ENCODE measurements around the gene BNIP1. TPM values are rescaled to one million over a fixed set of nuclear protein-coding genes. Genes with fewer than 3 reads are reported as not detected.

BNIP1 gene
- polyA plus RNA-seq, 1 donor: 14.2 TPM

DNA sequence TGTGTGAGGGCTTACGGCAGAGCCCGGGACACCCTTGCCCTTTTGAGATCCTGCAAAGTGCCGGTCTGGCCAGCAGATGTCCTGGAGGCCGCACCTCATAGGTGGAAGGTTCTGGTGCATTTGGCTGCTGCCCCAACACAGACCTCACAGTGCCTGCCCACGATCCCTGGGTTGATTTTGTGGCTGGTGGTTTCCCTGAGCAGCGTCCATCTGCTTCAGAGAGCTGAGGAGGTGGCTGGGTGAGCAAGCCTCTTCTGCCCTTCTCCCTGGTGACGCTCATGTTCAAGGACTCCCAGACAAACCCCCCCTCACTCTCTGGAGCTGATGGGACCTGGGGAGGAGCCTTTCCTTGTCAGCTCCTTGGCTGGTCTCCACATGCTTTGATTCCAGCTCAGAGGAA lies 18.9 kb downstream of the BNIP1 start:
- no peak for DNase-seq

DNA sequence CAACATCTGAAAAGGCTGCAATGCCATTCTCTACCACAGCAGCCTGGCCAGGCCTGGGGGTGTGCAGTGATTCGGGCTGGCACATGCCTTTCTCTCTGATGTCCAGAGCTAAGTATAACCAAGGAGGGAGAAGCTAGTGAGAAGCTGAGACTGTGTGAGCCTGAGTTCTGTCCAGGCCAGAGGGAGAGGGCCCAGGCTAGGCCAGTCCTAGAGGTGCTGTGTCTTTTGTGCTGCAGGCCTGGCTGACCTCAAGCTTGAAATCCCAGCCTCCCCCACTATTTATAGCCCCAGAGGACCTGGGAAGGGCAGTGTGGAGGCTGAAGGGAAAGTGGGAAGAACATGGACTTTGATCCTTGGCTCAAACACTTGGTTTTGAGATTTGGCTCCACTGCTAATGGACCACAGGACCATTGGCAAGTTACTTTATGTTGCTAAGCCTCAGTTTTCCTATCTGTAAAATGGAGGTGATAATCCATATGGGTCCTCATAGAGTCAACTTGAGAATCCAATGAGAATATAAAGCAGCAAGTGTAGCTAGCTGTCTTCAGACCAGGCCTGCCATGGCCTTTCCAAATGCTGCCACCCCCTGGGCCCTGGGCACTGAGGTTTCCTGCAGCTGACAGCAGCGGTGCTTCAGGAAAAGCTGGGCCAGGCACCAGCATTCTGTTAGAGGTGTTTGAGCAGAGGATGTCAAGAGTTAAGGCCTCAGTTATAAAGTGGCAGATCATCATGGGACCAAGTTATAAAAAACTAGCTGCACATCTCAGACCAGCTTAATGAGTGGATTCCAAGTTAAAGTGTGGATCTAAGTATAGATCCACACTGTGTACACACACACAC lies 21.1 kb downstream of the BNIP1 start:
- no peak for DNase-seq

- DNase-seq: no peak
Measured at GRCh38 chr5:173172166-173172565, 27.8 kb downstream of the BNIP1 start.

DNA sequence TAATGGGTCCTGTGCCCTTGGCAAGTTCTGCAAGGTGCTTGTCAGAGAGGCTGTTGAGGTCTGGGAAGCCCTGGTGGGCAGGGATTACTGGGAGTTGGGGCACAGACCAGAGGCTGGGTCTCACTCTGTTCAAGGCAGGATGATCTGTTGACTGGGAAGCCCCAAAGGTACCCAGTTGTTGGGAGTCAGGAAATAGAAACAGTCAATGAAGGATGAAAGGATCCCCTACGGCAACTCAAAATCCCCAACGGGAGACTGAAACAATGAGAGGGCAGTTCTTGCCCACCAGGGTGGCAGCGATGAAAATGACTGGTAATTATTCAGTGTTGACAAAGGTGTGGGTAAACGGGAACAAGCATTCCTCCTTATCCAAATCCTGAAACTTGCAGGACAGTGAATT lies 31.2 kb downstream of the BNIP1 start:
- no peak for DNase-seq

- DNase-seq: no peak
Measured at GRCh38 chr5:173178369-173178910, 34.1 kb downstream of the BNIP1 start.

DNA sequence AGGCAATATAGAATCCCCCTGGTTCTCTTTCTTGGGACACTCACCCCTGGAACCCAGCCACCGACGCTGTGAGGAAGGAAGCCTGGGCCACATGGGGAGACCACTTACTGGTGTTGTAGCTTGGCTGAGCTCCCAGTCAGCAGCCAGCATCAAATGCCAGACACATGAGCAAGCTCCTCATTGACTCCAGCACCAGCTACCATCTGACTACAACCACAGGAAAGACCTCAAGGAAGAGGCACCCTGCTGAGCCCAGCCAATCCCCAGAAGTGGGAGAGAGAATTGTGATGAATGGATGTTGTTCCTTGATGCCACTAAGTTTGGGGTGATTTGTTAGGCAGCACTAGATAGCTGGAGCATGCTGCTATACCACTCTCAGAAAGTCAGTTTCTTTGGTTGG lies 36.0 kb downstream of the BNIP1 start:
- DNase-seq: no peak

DNA sequence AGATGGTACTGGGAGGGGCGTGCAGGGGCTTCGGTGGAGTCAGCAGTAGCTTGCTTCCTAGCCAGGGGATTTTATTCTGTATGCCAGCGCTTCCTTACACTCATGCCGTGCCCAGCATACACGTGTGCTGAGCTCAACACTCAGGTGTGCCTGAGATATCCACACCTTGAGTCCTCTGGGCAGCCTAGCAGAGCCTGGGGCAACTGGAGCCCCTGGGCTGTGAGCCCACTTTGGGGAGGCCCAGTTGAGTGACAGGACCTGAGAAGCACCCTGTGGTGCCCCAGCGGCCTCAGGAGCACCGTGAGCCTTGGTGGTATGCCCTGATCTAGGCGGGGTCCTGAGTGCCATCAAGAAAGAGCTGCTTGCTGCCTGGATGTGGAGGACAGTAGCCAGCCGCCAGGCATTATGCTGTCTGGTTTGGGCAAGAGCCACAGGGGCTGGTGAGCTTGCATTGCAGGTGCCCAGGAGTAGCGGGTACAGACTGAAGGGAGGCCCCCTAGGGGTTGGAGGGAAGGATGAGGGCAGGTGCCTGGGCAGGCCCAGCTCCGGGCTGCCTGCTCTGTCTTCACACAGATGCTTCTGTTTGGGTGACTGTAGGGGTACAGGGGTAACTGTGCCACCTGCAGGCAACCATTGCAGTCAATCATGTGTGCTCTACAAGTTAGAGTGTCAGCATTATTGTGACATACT lies 42.9 kb downstream of the BNIP1 start:
- DNase-seq: no peak

DNA sequence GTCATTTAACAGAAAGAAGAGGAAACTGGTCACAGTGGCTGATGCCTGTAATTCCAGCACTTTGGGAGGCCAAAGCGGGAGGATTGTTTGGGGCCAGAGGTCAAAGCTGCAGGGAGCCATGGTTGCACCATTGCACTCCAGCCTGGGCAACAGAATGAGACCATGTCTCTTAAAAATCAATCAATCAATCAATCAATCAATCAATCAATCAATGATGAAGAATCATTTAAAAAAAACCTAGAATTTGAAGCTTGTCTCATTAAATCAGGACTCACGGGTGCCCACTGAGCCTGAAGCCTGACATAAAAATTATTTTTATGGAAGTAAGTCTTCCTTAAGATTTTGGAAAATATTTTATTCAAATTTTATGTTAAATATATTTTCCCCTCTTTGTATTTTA lies 43.9 kb downstream of the BNIP1 start:
- DNase-seq: no peak

DNA sequence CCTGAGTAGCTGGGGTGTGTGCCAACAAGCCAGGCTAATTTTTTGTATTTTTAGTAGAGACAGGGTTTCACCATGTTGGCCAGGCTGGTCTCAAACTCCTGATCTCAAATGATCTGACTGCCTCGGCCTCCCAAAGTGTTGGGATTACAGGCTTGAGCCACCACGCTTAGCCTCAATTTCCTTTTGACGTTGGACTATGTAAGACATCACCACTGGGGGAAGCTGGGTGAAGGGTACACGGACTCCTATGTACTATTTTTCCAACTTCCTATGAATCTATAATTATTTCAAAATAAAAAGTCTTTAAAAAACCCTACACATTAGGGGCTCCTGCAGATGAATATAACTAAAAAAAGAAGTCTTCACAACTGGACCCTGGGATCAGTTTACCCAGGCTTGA lies 46.7 kb downstream of the BNIP1 start:
- no peak for DNase-seq

DNA sequence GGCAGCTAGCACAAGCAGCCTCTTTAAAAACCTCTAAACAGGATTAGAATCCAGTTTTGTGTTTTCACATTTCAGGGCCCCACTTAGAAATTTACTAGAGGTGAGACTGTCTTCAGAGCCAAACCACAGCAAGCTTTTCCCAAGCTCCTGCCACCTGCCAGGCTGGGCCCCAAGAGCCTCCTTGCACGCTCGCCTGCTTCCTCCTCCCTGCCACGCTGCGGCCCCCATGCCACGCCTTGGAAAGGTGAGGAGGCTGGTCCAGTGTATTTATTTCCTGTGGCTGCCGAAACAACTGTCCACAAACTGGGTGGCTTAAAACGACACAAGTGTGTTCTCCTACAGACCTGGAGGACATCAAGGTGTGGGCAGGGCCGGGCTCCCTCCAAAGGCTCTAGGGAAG lies 47.2 kb downstream of the BNIP1 start:
- DNase-seq: no peak

DNA sequence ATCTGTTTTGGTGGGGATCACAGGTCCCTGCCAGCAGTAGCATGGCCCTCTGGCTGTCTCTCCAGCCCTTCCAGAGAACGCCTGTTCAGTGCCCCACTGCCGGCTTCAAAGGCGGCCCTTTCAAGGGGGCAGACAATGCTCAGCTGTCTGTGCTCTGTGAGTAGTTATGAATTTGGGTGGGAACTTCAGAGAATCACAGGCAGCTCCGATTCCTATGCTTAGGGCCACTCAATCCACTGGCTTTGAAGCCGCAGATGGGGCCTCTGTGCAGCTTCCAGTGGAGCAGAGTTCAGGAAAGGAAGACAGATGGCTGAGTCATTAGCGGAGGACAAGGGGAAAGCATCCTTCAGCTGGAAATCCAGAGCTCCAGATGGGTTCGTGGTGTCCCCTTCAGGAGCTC lies 48.2 kb downstream of the BNIP1 start:
- no peak for DNase-seq

DNA sequence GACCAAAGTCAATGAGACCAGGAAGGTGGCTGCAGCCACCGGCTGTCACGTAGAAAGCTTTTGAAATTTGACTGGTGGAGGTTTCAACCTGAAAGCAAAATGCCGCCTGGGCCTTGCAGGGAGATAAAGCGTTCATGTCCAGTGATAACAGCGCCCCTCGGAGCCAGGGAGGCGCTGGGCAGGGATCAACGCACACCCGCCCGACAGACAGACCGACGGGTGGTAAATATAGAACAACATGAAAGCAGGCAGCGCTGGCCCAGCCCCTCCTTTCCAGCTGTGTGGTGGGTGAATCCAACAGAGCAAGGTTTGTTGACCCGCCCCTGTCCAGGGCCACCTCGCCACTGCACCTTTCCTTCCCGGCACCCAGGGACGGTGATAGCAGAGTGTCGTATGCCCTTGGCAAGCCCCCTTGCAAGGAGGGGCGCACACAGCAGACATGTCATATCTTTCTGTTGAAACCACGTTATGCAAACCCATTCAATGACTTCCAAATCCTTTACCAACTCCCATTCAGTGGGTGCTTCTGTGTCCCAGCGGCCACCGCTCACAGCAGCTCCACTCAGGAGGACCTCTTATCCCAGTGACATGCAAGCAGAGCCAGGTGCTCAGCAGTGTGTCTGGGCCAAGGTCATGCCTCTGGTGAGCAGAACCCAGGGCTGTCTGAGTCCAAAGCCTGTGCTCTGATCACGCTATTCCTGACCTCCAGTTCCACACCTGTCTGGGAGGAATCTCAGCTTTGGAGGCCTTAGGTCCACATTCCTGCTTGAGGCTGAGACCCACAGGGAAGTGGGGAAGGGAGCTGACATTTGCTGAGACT lies 52.0 kb downstream of the BNIP1 start:
- no peak for DNase-seq

DNA sequence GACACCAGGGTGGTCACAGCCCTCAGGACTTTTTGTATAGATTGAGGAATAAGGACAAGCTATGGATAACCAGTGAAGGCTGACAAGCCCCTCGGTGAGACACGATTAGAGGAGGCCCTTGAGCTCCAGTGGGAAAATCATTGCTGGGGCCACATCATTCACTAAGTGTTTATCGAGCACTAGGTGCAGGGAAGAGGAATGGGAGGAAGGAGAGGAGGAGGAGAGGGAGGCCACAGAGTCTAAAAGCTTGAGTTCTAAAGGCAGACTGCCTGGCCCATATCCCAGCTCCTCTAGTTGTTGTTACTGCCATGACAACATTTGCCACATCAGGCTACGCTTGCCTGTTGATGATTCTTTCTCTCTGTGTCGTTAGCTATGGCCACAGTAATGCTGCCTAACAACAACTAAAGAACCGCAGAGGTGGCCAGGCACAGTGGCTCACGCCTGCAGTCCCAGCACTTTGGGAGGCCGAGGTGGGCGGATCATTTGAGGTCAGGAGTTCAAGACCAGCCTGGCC lies 53.1 kb downstream of the BNIP1 start:
- DNase-seq: no peak

DNA sequence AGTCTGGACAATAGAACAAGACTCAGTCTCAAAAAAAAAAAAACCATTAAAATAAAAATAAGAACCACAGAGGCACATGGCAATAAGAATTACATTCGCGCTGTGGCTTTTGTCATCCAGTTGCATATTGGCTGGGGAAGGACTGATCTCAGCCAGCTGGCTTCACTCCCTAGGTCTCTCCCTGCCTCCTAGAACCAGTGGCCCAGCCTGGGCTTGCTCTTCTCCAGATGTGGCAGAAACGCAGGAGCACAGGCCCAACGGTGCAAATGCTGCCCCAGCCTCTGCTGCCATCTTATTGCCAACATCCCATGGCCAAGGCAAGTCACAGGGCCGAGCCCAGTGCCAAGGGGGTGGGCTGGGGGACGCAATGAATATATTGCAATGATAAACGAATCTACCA lies 53.7 kb downstream of the BNIP1 start:
- no peak for DNase-seq

GRCh38 chr5:173200356-173200755 lies 56.0 kb downstream of the BNIP1 start:
- DNase-seq: no peak

DNA sequence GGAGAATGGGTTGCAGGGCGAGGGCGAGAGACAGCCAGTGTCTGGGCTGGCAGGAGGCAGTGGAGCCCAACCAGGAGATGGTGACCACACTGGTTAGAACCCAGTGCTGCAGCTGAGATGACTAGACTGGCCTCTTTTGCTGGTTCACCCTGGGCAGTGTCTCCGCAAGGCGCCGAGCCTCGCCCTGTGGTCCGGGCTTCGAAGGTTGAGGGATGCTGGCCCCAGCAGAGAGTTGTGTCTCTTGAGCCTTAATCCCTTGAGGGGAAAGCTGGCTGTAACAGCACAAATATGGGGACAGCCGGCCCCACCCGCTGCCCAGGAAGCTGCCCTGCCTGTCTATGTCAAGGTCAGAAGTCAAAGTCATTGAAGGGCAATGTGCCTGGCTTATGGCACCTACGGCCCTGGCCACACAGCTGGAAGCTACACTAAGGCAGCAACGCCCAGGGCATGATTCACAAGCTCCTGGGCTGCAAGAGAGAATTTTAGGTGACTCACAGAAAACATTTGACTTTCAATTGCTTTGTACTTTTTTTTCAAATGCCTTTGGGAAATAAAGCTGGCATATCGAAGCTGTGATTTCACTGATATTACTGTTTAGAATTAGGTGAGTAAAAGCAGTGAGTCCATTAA lies 57.4 kb downstream of the BNIP1 start:
- DNase-seq: no peak

DNA sequence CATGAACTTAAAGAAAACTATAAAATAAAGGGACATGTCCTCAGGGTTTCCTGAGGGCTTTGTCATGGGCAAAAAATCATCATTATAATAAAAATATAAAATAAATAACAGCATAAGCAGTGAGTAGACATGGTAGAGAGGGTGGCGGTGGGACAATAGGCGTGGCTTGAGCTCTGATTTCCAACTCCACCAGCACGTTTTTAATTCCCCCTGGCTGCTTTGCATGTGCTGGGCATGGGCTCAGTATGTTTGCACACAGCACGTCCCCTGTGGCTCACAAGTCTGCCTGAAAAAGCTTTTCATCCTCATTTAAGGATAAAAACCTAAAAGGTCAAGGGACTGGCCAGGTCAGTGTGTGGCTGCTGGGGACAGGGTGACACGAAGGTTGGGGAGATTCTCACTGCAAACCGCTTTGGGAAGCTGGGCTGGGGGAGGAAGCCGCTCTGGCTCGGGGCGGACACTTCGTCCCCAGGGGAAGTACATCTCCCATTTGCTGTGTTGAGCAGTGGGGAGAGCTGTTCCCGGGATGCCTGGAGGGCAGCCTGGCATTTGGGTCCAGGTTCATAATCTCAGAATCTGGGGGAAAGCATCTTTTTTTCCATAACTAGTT lies 58.0 kb downstream of the BNIP1 start:
- no peak for DNase-seq

GRCh38 chr5:173204185-173204979 lies 60.1 kb downstream of the BNIP1 start:
- no peak for DNase-seq

GRCh38 chr5:173205916-173206315 lies 61.6 kb downstream of the BNIP1 start:
- DNase-seq: no peak

GRCh38 chr5:173208296-173208695 lies 64.0 kb downstream of the BNIP1 start:
- DNase-seq: no peak

- DNase-seq: no peak
Measured at GRCh38 chr5:173210877-173211276, 66.5 kb downstream of the BNIP1 start.

Data from left kidney (tissue), 2 donors.